OCI-LY7 (cell line): ENCODE results near the gene TTC22.

Experiments used
- EZH2phosphoT487 ChIP-seq: fragments of 200-600 bp; sonication (generic); IDR thresholded peaks from 2 replicates; pipeline ENCODE4 v1.6.1; 2018; ENCODE audit warnings: low read depth, borderline replicate concordance, mild to moderate bottlenecking, mixed run types, antibody characterized with exemption, low read length, moderate library complexity, mixed read lengths
- TF ChIP-seq, protein P1 (sequence below): fragments of 200-600 bp; sonication (generic); conservative IDR thresholded peaks from 2 replicates; pipeline ENCODE4 v1.5.1; 2014; ENCODE audit warnings: mild to moderate bottlenecking, antibody characterized with exemption, low read length, moderate library complexity, mixed read lengths

DNA sequence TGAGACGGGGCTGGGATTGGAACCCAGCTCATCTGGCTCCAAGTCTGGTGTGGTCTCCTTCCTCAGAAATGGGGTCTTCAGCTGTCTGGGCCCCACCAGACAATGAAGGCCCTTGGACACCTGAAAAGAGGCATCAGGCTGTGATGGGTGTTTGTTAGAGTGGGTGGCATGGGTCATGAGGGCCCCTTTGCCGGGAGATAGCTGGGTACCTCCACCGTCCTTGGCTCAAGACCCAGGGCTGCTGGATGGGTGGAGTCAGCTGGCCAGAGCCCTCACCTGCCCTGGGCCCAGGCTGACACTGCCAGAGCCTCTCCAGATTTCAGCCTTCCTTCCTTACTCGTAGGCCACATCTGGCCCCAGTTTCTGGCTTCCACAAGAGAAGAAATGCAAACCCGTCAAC lies 13.4 kb upstream of the TTC22 start:
- TF ChIP-seq, protein P1, sequence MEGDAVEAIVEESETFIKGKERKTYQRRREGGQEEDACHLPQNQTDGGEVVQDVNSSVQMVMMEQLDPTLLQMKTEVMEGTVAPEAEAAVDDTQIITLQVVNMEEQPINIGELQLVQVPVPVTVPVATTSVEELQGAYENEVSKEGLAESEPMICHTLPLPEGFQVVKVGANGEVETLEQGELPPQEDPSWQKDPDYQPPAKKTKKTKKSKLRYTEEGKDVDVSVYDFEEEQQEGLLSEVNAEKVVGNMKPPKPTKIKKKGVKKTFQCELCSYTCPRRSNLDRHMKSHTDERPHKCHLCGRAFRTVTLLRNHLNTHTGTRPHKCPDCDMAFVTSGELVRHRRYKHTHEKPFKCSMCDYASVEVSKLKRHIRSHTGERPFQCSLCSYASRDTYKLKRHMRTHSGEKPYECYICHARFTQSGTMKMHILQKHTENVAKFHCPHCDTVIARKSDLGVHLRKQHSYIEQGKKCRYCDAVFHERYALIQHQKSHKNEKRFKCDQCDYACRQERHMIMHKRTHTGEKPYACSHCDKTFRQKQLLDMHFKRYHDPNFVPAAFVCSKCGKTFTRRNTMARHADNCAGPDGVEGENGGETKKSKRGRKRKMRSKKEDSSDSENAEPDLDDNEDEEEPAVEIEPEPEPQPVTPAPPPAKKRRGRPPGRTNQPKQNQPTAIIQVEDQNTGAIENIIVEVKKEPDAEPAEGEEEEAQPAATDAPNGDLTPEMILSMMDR, result no peak
- no peak for TF ChIP-seq EZH2phosphoT487
